B cell (primary cell): ENCODE measurements around the gene KCNT1. TPM values are rescaled to one million over a fixed set of nuclear protein-coding genes. Genes with fewer than 3 reads are reported as not detected.

Experiments
- ATAC-seq: fragments of 200-7000 bp; cut with Tn5 transposase; one replicate; pipeline ENCODE4 v1.10.0; 2021; ENCODE audit warnings: low read depth, mild to moderate bottlenecking, moderate number of reproducible peaks, moderate library complexity
- CTCF ChIA-PET: fragments of 350-600 bp; sonication (Branson Sonifier 250); formaldehyde crosslinking; loops from one replicate; lab custom pipeline; 2021; ENCODE audit warnings: antibody characterized with exemption, inconsistent platforms; lab: Charles Lee
- POLR2A ChIA-PET: fragments of 350-600 bp; sonication (Branson Sonifier 250); formaldehyde crosslinking; loops from one replicate; lab custom pipeline; 2021; ENCODE audit warnings: antibody characterized with exemption; lab: Charles Lee
- DNase-seq: peaks from one replicate; pipeline ENCODE4 v3.0.0; 2013
- H2AFZ ChIP-seq: 2 replicates; pipeline ENCODE4 v1.6.1; 2012; ENCODE audit warnings: mild to moderate bottlenecking, low read depth, low read length; ENCODE audit not compliant: insufficient read depth, poor library complexity, severe bottlenecking
- H3K27ac ChIP-seq, 2 donors: 1 replicate in 1 of 2; 2 replicates in 1 of 2; pipeline ENCODE4 v1.5.1; 2012 to 2013; ENCODE audit warnings: low read length in 2 of 2, mild to moderate bottlenecking in 2 of 2, moderate library complexity in 1 of 2
- H3K27me3 ChIP-seq, 4 experiments: fragments of 200-600 bp in 1 of 4; sonication (generic) in 1 of 4; replicated peaks in 1 of 4; 1 replicate in 2 of 4; 2 replicates in 2 of 4; pipeline versions ENCODE4 v1.6.1 to v1.7.0; 2013 to 2016; ENCODE audit warnings: low read length in 3 of 4, mild to moderate bottlenecking in 2 of 4, mixed read lengths in 1 of 4, moderate library complexity in 1 of 4; ENCODE audit not compliant: insufficient read depth in 4 of 4, control insufficient read depth in 3 of 4; ENCODE audit errors: control extremely low read depth in 1 of 4
- H3K36me3 ChIP-seq, 2 experiments: replicated peaks in 1 of 2; 1 replicate in 1 of 2; 2 replicates in 1 of 2; pipeline versions ENCODE4 v1.6.1 to v1.7.1; 2013; ENCODE audit warnings: low read length in 1 of 2; ENCODE audit not compliant: insufficient read depth in 2 of 2, control insufficient read depth in 1 of 2; ENCODE audit errors: control extremely low read depth in 1 of 2, extremely low read depth in 1 of 2
- H3K4me1 ChIP-seq, 2 donors: fragments of 200-600 bp in 1 of 2; sonication (generic) in 1 of 2; 1 replicate in 1 of 2; 2 replicates in 1 of 2; pipeline versions ENCODE4 v1.5.1 to v1.6.1; 2013 to 2017; ENCODE audit warnings: low read length in 2 of 2; ENCODE audit not compliant: control insufficient read depth in 2 of 2, insufficient read depth in 2 of 2
- H3K4me2 ChIP-seq: replicated peaks from 2 replicates; pipeline ENCODE3; 2012; ENCODE audit warnings: mild to moderate bottlenecking, low read depth, low read length; ENCODE audit not compliant: poor library complexity, severe bottlenecking
- H3K4me3 ChIP-seq, 5 experiments: fragments of 200-600 bp in 1 of 5; sonication (generic) in 1 of 5; 1 replicate in 3 of 5; 2 replicates in 2 of 5; pipeline versions ENCODE4 v1.5.1 to v1.7.0; 2011 to 2016; ENCODE audit warnings: low read length in 4 of 5, mild to moderate bottlenecking in 4 of 5, low read depth in 2 of 5, control low read depth in 1 of 5, moderate library complexity in 1 of 5; ENCODE audit not compliant: insufficient read depth in 1 of 5; ENCODE audit errors: control extremely low read depth in 1 of 5, extremely low read depth in 1 of 5
- H3K79me2 ChIP-seq: fragments of 200-600 bp; sonication (generic); one replicate; pipeline ENCODE4 v1.6.0; 2016; ENCODE audit warnings: low read length; ENCODE audit not compliant: control insufficient read depth, insufficient read depth
- H3K9ac ChIP-seq: fragments of 200-600 bp; sonication (generic); 2 replicates; pipeline ENCODE4 v1.6.1; 2017; ENCODE audit warnings: mild to moderate bottlenecking, low read length, moderate library complexity
- H3K9me3 ChIP-seq, 3 donors: one replicate each; pipeline versions ENCODE4 v1.6.1 to v1.7.1; 2013; ENCODE audit warnings: low read length in 2 of 3; ENCODE audit not compliant: control insufficient read depth in 2 of 3, insufficient read depth in 1 of 3; ENCODE audit errors: control extremely low read depth in 1 of 3
- H4K20me1 ChIP-seq: 2 replicates; pipeline ENCODE4 v1.6.0; 2012; ENCODE audit warnings: mild to moderate bottlenecking, low read length; ENCODE audit not compliant: insufficient read depth, control insufficient read depth, poor library complexity, severe bottlenecking
- H3K27ac Mint-ChIP-seq: one replicate; pipeline ENCODE4 v1.8.0; 2021; ENCODE audit warnings: mixed read lengths
- H3K27me3 Mint-ChIP-seq: one replicate; pipeline ENCODE4 v1.8.0; 2021; ENCODE audit warnings: mixed read lengths
- H3K4me1 Mint-ChIP-seq: one replicate; pipeline ENCODE4 v1.8.0; 2021; ENCODE audit warnings: mixed read lengths
- H3K4me3 Mint-ChIP-seq: one replicate; pipeline ENCODE4 v1.8.0; 2021; ENCODE audit warnings: mixed read lengths
- H3K9me3 Mint-ChIP-seq: one replicate; pipeline ENCODE4 v1.8.0; 2022; ENCODE audit warnings: mixed read lengths; ENCODE audit not compliant: insufficient read depth
- EZH2 ChIP-seq: IDR thresholded peaks from 2 replicates; pipeline ENCODE4 v1.6.1; 2012; ENCODE audit warnings: borderline replicate concordance, low read depth, mild to moderate bottlenecking, moderate library complexity, low read length; ENCODE audit not compliant: insufficient read depth, poor library complexity, severe bottlenecking
- WGBS: methylation state at CpG from one replicate; pipeline ENCODE4 v1.1.5; 2013; ENCODE audit warnings: missing lambda C conversion rate; ENCODE audit not compliant: insufficient coverage; 5-methylcytosine and 5-hydroxymethylcytosine counted together
- intact Hi-C: fragments of 100-400 bp; cut with micrococcal nuclease; formaldehyde crosslinking; loops from one replicate; pipeline ENCODE4 v1.10.0; 2022
- polyA plus RNA-seq: library from polyadenylated mRNA; depleted of rRNA; stranded (reverse); fragments of >200 nt; gene quantifications from 2 replicates; pipeline ENCODE4 v1.2.3, GENCODE V29; 2012
- total RNA-seq, 2 donors: library from RNA; stranded (reverse); fragments of 120-200 nt in 1 of 2; gene quantifications; 1 replicate in 1 of 2; 2 replicates in 1 of 2; pipeline versions ENCODE4 v1.2.3 to v1.2.4, GENCODE V29; 2013 to 2022
- TF ChIP-seq, protein P1 (sequence below): fragments of 200-600 bp; IDR thresholded peaks from one replicate; pipeline ENCODE4 v1.8.0; 2022; ENCODE audit warnings: antibody characterized with exemption, mild to moderate bottlenecking

KCNT1 gene
- total and polyA plus RNA-seq, 2 donors (not counting 1 experiment from before 2014, with no cell fraction given): not detected

DNA sequence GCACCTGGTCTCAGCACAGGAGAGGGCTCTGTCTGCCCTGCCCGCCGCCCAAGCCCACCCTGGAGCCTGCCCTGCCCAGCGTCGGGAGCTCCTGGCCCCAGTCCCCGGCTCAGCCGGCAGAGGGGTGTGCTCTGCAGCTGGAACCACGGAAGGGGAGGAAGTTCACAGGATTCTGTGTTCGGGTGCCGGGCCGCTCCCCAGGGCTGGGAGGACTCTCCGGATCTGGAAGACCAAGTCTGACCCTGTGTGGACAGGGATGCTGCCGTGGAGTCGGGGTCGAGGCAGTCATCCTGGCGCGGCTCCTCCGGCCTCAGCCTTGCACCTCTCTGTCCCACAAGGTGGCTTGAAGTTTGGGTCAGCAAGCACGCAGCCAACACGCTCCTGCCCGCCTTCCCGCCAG is 78.6 kb downstream of the KCNT1 start:
- Histone ChIP-seq H3K9me3 (no peaks in the 10 kb centered on the region), H3K4me1 (no peaks in the 10 kb centered on the region), H3K79me2 (no peaks in the 10 kb centered on the region), H4K20me1 (no peaks in the 10 kb centered on the region), H3K9ac (no peak overlapping the region), H3K27ac (no peak overlapping the region), H3K27me3 (no peaks in the 10 kb centered on the region), H3K36me3 (no peaks in the 10 kb centered on the region), H3K4me3 (no peak overlapping the region), H3K4me2 (no peak overlapping the region), H2AFZ (no peak overlapping the region)
- ATAC-seq (no peak), DNase-seq (no peak)
- TF ChIP-seq, protein P1, sequence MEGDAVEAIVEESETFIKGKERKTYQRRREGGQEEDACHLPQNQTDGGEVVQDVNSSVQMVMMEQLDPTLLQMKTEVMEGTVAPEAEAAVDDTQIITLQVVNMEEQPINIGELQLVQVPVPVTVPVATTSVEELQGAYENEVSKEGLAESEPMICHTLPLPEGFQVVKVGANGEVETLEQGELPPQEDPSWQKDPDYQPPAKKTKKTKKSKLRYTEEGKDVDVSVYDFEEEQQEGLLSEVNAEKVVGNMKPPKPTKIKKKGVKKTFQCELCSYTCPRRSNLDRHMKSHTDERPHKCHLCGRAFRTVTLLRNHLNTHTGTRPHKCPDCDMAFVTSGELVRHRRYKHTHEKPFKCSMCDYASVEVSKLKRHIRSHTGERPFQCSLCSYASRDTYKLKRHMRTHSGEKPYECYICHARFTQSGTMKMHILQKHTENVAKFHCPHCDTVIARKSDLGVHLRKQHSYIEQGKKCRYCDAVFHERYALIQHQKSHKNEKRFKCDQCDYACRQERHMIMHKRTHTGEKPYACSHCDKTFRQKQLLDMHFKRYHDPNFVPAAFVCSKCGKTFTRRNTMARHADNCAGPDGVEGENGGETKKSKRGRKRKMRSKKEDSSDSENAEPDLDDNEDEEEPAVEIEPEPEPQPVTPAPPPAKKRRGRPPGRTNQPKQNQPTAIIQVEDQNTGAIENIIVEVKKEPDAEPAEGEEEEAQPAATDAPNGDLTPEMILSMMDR: no peak
- no peak for TF ChIP-seq EZH2
- no peaks in the 10 kb centered on the region for H3K27me3 Mint-ChIP-seq
- POLR2A ChIA-PET: no interaction called here
- 88% methylated on average over 21 of the region's 21 CpGs for WGBS
- no peak overlapping the region for H3K27ac Mint-ChIP-seq
- intact Hi-C loops: no loop called here
- no peaks in the 10 kb centered on the region for H3K4me1 Mint-ChIP-seq
- no peak overlapping the region for H3K4me3 Mint-ChIP-seq
- CTCF ChIA-PET: no interaction called here
- no peaks in the 10 kb centered on the region for H3K9me3 Mint-ChIP-seq

DNA sequence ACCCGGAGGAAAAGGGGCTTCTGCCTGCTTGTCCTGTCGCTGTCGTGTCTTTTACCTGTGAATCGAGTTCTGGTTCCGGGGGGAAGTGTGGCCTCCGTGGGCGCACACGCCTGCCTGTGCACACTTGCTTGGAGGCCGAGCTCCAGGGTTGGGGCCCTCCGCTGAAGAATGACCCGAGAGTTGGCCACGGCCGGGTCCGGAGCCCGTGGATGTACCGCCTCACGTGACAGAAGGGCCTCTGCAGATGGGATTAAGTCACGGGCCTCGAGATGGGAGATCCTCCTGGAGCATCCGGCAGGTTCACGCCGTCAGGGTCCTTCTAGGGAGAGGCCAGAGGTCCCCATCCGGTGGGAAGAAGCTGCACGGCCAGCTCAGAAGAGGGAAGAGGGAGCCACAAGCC is 81.0 kb downstream of the KCNT1 start:
- H3K27me3 ChIP-seq: no peaks in the 10 kb centered on the region
- no peaks in the 10 kb centered on the region for H3K4me1 Mint-ChIP-seq
- no peak overlapping the region for H3K27ac Mint-ChIP-seq
- no peak overlapping the region for H3K27ac ChIP-seq
- CTCF ChIA-PET: no interaction called here
- ATAC-seq: no peak
- POLR2A ChIA-PET: no interaction called here
- no peaks in the 10 kb centered on the region for H3K27me3 Mint-ChIP-seq
- 88% methylated on average over 24 of the region's 24 CpGs for WGBS
- no peak for DNase-seq
- no peak overlapping the region for H3K4me3 Mint-ChIP-seq
- H3K9me3 Mint-ChIP-seq: no peaks in the 10 kb centered on the region
- no peak overlapping the region for H3K4me3 ChIP-seq
- no peaks in the 10 kb centered on the region for H3K9me3 ChIP-seq
- TF ChIP-seq EZH2: no peak
- TF ChIP-seq, protein P1: no peak
- intact Hi-C loops: no loop called here
- no peaks in the 10 kb centered on the region for H3K79me2 ChIP-seq
- no peaks in the 10 kb centered on the region for H3K36me3 ChIP-seq
- no peak overlapping the region for H3K9ac ChIP-seq
- H3K4me1 ChIP-seq: no peaks in the 10 kb centered on the region
- H4K20me1 ChIP-seq: no peaks in the 10 kb centered on the region
- no peak overlapping the region for H3K4me2 ChIP-seq
- no peak overlapping the region for H2AFZ ChIP-seq
